ENCODE data around the gene L3MBTL4.

L3MBTL4 gene

DNA sequence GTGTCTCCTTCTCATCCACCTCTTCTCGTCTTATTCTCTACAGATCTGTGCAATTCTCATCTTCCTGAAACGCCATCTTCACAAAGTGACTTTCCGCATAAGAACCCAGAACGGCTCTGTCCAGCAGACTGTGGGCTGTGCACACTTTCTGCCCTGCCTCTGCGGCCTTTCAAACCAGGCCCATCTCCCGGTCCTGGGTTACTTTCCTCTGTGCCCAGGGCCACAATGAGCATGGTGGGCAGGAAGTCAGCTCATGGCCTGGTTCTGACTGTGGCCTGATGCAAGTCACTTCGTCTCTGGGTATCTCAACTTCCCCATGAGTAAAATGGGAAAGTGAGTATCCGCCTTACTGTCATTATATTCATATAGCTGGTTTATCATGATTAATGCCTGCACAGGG is 447.7 kb downstream of the L3MBTL4 start:
- no peak for FAIRE-seq

DNA sequence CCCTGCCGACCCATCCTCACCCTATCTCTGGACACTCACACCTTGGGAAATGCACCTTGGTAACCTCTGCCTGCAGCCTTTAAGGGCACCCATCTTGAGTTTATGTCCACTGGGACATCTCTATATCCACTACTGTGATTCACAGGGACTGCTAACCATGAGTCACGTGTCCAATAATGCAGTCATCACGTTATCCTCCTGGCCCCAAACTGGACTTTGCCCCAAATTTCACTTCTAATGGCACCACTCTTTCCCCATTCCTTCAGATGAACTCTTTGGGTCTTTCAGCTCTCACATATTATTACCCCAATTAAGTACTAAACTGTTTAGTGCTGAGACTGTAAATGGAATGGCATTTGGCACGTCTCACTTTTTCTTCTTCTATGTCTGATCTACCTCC is 448.2 kb downstream of the L3MBTL4 start:
- FAIRE-seq (peak; percentile 93), DNase-seq (ENCODE audit: low spot score) (no peak)

More for the DNA sequence above, 447.7 kb downstream of the L3MBTL4 start:
- no peak for DNase-seq (ENCODE audit: low spot score)

DNA sequence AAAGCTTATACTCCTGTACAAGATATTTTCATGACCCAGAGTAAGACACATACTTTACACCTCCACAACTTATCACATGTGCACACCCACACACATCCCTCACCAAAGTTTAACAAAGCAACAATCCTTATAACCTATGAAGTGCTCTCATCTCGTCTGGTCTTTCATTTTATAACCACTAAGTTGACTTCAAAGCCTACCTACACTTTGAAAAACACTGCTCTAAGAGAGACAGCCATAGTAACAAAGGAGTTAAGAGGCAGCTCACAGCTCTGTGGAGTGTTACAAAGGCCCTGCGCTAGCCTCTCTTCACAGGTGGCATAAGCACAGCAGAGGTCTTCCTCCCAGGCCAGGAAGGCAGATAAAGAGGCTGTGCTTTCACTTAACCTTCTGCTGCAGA is 449.7 kb downstream of the L3MBTL4 start:
- DNase-seq (ENCODE audit: low spot score) (no peak), FAIRE-seq (peak; percentile 27)

DNA sequence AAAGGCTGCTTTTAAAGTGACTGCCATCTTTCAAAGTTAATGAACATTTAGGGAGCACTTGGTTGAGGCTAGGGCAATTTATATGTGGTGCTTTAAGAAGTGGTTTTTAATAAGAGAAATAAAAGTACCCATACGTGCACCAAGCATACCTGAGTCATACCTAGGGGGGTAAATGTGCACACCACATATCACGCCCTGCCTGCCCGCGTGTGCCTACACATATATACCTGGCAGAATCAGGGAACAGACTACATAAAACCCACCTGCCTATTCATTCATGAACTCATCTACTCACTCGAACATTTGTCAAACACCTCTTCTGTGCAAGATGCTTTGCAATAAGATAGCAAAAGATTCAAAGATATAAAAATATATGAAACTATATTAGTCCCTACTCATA is 450.1 kb downstream of the L3MBTL4 start:
- FAIRE-seq (no peak), DNase-seq (ENCODE audit: low spot score) (no peak)

DNA sequence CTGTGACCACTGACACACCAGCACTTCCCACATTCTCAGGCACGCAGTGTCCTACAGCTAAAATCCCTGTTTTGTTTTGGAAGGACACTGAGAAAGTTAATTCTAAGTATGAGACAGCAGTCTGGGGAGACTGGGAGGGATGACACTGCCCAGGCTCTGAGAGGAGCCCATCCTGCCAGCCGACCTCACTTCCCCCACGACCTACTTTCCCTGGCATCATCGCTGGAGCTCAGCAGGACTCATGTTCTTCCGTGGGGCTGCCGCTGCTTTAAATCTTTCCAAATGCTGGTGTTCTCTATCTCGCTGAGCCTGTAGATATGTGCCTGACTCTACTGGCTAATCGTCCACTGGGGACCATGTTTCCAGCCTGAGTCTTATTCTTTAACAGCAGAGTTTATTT is 450.6 kb downstream of the L3MBTL4 start:
- DNase-seq (ENCODE audit: low spot score) = no peak
- FAIRE-seq = peak; percentile 66

DNA sequence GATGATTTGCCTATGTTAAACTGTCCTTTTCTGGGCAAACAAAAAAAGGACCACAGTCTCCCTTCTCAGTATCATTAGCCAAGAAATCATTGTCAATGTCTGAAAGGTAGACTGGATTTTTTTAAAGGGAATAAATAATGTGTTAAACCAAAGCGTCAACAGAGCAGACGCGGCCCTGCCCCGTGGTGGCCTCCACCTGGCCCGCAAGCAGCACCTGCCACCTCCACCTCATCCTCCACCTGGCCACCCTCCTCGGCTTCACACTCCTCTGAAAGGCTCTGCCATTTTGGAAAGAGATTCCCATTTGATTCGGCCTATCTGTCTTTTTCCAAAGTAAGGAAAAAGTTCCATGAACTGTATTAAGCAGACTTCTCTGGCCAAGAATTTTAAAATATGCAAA is 451.4 kb downstream of the L3MBTL4 start:
- no peak for DNase-seq (ENCODE audit: low spot score)
- no peak for FAIRE-seq

DNA sequence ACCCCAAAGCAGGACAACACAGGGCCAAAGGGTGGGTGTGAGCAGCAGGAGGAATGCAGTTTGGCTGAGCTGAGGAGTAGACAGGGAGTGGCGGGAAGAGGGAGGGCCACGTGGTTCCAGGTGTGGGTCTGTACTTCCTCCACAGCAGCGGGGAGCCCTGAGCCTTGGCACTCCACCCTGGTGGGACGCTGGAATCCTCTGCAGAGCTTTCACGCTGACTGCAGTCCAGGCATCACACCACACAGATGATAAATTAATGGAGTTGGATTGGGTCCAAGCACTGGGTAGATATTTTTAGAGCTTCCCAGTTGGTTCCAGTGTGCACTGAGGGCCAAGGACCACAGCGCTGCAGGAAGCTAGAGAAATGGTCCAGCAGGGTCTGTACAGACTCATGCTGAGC is 452.3 kb downstream of the L3MBTL4 start:
- FAIRE-seq (no peak), DNase-seq (ENCODE audit: low spot score) (no peak)

DNA sequence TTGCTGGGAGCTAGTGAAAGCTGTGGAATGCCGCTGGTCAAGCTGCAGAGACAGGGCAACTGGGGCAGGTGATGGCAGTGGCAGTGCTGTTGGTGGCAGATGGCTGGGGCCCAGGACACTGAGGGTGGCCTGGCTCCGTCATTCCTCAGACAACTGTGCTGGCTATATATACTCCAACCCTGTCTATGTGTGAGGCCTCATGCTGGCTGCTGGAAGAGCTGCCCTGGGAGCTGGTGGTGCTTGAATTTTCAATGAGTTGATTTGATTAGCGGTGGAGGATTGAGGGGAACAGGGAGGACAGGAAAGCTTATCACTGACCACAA is 452.9 kb downstream of the L3MBTL4 start:
- FAIRE-seq (no peak), DNase-seq (ENCODE audit: low spot score) (no peak)

DNA sequence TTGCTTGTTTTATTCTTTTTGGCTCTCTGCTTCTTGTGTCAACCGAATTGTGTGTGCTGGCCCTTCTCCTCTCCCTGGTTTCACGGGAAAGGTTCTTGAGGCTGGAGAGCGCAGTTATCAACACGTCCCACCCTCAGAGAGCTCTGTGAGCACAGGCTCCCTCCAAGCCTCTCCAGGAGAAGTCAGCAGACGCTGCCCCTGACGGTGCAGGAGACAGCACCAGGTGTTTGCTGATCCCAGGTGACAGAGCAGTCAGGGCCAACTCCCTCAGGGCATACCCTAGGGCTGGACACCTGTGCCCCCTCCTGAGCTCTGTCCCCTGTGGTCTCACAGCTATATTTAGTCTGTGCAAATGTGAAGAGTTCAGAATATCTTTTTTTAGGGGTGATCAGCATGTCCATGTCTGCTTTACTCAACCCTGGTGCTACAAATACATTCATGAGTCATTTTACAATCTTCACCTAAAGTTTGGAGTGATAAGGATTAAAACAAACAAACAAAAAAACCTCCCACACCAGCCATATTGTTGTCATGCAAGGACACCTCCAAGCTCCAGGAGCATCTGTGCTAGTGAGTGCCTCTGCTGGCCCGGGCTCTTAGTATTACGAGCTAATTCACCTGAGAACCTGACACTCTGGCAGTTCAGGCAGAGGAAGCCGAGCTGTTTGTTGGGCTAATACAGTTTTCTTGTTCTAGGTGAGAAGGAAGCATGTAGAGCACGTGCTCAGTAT is 453.4 kb downstream of the L3MBTL4 start:
- DNase-seq (ENCODE audit: low spot score) (no peak), FAIRE-seq (peak; percentile 42)

DNA sequence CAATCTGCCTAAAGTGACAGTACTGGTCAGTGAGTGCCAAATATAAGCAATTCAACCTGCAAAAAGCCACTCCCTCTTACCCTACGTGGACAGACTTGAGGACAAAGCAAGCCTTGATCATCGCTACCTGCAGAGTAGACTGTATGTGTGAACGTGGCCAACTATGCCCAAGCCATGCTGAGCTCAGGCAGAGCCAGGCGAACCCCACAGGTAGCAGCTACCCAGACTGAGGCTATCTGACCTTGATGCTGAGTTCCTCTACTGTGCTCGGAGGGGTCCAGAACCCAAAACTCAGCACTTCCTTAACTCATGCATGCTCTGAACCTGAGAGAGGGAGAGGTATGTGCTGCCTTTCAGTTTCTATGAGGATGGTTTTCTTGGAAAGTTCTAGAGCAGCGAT is 455.9 kb downstream of the L3MBTL4 start:
- DNase-seq (ENCODE audit: low spot score) = no peak
- FAIRE-seq = peak; percentile 5

DNA sequence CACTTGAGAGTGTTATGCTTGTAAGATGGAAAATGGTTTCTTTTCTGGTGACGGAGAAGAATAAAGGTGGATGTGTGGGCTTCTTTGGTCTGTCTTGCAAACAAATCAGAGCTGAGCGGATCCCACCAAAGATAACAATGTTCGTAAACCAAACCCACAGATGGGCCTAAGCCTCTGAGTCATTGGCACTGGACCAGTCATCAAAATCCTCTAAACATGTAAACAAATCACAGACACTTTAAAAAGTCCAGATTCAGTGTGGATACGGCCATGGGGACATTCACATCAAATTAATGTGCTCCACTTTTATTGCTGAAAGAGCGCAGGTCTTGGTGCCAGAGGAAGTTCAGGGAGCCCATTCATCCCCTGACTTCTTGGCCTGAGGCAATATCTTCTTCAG is 458.9 kb downstream of the L3MBTL4 start:
- DNase-seq (ENCODE audit: low spot score) = no peak
- peak; percentile 48 for FAIRE-seq

DNA sequence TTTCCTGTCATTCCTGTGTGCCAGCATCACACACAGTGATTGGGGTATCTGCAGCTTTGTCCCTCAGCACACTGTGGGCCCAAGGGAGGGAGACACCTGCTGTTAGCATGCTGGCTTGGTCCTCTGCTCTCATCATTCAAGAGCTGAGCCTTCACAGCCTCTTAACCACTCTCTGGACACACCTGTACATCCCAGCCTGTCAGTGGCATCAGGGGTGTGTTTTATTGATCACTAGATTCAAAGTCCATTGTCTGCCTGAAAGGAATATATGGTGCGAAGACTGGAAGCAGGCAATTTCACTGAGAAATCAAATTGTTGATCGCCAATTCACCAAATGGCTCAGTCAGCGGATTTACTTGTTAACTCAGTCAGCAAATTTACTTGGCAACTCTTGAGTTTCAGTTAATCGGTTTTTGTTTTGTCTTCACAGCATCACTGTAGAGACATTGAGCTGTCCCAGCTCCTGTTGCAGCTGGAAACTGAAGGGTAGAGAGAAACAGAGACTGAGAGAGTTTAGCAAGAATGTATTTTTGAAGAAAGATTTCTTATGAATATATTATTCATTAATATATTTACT is 463.1 kb downstream of the L3MBTL4 start:
- FAIRE-seq (no peak), DNase-seq (ENCODE audit: low spot score) (no peak)

DNA sequence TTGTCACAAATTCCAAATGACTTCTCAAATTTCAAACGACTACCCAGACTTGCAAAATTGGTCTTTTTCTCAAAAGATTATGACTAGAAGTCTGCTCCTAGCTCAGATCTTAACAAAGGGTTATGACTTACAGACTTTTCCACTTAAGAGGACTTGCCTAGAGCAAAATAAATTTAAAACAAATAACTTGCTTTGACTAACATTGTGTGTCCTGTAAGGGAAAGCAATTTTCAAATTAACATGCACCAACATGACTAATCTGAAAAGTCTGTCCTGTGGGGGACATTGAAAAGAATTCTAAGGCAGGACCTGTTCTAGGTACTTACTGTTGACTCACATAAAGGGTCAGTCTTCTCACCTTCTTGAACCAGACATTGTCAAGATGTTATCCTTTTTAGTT is 465.9 kb downstream of the L3MBTL4 start:
- no peak for DNase-seq (ENCODE audit: low spot score)
- FAIRE-seq = peak; percentile 75

DNA sequence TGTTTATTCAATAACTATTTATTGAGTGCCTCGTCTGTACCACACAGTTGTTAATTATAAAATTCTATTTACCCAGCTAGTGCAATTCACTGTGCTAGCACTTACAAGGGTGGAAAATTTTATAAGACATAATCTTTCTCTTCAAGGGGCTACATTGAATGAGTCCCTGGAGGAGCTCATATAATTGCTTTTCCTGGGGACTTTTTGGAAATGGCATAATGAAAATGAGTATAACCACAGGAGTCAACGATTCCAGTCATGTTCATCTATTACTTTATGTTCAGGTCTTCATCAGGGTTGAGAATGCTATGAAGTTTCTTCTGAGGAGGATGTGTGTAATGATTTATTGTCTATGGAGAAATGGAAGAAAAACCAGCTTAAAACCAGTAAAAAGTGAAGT is 466.5 kb downstream of the L3MBTL4 start:
- no peak for FAIRE-seq
- DNase-seq (ENCODE audit: low spot score) = no peak

DNA sequence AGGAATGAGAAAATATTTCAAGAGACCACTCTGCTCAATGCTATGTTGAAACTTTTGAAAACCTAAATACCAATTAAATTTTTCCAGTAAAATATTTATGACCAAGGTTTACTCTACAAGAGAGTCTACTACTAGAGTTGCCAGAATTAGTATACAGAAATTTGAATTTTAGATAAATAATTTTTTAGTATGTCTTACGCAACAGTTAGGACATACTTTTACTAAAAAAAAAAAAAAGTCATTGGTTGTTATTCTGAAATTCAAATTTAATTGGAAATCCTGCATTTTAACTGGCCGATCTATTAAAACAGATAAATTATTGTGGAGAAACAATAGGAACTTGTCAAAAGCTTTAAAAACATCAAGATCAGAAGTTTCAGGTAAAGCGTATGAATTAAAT is 470.3 kb downstream of the L3MBTL4 start:
- no peak for DNase-seq (ENCODE audit: low spot score)
- no peak for FAIRE-seq

DNA sequence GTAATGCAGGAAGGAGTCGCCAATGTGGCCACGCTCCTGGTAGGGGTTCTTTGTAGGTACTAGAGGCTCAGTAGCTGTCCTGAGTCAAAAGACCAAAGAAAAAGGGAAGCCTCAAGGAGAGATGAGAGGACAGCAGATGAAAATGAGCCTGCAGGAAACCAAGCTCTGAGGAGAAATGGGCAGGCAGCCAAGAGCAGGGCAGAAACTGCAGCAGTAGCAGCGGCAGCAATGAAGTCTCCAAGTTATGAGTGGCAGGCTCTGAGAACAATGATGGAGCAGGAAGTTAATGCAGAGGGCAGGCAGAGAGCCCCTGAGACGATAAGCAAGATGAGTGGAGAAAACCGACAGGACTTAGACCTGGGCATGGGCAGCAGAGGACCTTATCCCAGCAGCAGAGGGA is 471.2 kb downstream of the L3MBTL4 start:
- DNase-seq (ENCODE audit: low spot score) (peak; percentile 56), FAIRE-seq (no peak)

DNA sequence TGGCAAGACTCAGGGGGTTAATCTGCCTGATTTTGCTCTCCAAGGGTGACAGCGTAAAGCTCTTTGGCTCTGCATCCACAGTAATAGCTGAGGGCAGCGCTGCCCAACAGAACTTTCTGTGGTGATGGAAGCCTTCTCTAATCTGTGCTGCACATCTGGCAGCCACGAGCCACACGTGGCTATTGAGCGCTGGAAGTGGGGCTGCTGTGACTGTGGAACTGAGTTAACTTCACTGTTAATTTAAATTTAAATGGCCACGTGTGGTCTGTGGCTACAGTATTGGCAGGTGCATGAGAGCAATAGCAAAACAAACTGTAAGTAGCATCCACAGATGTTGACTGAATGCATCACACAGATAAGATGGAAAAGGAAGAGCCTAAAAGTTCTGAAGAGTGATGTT is 472.1 kb downstream of the L3MBTL4 start:
- FAIRE-seq (no peak), DNase-seq (ENCODE audit: low spot score) (no peak)

DNA sequence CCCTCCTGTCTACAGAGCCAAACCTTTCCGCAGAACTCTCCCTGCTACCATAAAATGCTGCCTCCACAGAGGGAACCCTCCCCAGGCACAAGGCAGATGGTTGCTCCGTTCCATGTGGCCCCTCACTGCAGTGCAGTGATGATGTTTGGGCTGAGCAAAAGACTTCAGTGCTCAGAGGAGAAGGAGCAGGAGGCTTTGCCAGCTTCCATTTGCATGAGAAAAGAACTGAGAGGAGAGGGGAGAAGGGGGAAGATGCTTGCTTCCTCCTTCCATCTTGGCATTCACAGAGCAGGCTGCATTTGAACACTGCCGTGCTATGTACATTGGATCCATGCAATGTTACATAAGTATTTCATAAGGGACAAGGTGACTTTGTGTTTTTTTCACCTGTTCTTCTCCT is 472.8 kb downstream of the L3MBTL4 start:
- FAIRE-seq = no peak
- DNase-seq (ENCODE audit: low spot score) = no peak

DNA sequence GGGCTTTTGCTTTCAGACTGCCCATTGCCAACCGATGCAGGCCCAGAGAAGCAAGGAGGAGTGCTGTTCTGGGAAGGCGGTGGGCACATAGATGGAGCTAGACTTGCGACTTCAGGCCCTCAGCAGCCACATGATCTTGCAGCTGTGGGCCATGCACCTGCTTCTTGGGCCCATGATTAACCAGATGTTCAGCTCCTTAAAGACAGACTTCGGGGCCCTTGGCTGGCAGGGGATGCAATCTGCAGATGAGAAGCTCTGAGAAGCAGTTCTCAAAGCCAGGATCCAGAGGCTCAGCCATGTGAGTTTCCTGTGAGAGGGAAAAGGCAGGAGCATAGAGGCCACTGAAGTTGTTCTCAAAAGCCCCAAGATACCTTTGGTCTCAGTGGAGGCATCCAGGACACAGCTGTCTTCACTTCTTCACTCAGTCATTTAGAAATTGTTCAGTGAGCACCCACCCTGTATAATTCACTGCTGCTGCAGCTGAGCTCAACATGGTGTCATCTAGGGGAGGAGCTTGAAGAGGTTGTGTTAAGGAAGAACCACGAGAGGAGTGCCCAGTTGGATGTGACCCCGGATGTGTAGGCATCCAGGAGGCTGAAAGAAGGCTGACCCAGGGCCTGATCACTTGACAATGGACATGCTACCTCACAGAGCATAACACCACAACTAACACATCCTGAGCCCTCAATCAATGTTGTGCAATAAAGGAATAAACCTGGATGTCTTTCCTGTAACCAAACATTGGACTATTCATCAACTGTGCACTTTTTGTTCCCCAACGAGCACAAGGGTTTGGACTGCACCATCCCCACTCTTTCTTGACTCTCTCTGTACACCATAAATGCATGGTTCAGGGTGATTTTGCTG is 474.7 kb downstream of the L3MBTL4 start:
- FAIRE-seq (peak; percentile 50), DNase-seq (ENCODE audit: low spot score) (no peak)

DNA sequence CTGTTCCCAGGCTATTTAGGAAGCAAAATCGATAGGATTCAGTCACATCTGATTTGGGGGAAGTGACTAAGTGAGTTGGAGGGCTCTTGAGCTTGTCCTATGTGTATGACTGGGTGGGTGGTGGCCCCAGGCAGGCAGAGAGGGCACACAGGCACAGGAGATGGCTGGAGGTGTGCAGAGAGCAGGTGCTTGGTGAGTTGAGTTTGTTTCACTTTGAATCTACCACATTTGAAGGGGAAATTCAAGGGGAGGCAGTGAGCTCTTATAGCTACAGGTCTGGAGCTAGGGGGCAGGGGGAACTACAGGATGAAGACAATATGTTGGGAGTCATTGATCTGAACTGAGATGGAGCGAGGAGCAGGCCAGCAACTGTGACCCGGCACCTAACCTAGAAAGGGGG is 476.9 kb downstream of the L3MBTL4 start:
- FAIRE-seq (no peak), DNase-seq (ENCODE audit: low spot score) (no peak)

DNA sequence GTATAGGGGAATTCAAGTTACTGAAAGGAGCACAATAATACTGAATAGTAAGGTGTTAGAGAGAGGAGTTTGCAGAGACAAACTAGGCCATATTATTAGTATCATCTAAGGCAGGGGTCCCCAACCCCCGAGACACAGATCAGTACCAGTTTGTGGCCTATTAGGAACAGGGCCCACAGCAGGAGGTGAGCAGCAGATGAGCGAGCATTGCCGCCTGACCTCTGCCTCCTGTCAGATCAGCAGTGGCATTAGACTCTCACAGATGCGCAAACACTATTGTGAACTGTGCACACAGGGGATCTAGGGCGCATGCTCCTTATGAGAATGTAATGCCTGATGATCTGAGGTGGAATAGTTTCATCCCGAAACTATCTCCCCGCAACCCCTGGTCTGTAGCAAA is 477.6 kb downstream of the L3MBTL4 start:
- no peak for DNase-seq (ENCODE audit: low spot score)
- FAIRE-seq = peak; percentile 42

DNA sequence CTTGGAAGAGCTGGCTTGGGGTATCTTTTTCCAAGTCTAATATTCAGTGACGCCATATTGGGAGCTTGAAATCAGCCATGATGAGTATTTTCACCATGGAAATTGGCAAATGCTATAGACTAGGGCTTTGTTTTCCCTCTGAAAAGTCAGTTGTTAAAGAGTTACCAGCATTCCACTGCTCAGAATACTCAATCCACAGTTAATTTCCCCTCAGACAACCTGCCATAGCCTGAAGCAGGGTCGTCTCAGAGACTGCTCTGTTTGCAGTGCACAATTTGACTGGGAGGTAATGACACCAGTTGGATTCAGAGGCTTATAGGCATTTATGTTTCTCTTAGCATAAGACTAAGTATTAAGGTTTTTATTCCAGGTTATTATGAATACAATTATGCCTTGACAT is 483.9 kb downstream of the L3MBTL4 start:
- no peak for DNase-seq (ENCODE audit: low spot score)
- no peak for FAIRE-seq
